Breast epithelium (tissue), 3 donors: ENCODE results near the gene RAB21.

Experiments used
- POLR2A ChIP-seq: fragments of 450-650 bp; IDR thresholded peaks from one replicate; pipeline ENCODE4 v1.6.1; 2016; ENCODE audit warnings: antibody characterized with exemption, mild to moderate bottlenecking, moderate library complexity
- POLR2AphosphoS5 ChIP-seq, 3 donors: sonication (generic); formaldehyde crosslinking; IDR thresholded peaks; one replicate each; pipeline ENCODE4 v1.6.1; 2017; ENCODE audit warnings: antibody characterized with exemption in 3 of 3
- TF ChIP-seq, protein P1 (sequence below), 3 donors: fragments of 450-650 bp; IDR thresholded peaks; one replicate each; pipeline ENCODE4 v1.5.1; 2016 to 2017; ENCODE audit warnings: antibody characterized with exemption in 3 of 3, mild to moderate bottlenecking in 3 of 3, moderate library complexity in 3 of 3

DNA sequence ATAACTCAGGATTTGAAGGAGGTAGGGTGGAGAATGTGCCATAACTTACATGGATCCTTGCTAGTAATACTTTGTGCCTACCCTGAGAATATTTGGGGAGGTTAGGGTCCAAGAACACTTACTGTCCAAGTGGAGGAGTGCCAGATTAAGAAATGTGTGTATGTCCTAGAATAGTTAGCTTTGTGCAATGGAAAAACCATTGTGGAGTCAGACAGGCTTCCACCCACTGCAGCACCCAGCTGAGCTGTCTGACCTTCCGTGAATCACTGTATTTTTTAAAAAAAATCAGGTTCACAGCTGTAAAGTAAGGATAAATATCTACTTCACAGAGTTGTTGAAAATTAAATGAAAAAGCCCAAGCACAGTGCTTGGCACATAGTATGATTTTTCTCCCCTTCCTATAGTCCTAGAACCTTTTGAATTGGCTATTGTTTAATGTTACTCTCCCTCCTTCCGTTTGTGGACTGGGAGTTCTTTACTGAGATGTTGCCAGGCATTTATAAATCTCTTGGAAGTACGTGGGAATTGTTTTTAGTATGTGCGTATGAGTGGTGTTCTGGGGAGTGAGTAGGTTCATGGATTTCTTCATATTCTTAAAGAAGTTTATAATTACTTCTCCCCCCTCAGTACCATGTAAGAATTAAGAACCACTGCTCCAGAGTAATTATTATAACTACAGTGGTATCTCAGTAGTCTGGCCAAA lies 9.2 kb downstream of the RAB21 start:
- TF ChIP-seq, protein P1, sequence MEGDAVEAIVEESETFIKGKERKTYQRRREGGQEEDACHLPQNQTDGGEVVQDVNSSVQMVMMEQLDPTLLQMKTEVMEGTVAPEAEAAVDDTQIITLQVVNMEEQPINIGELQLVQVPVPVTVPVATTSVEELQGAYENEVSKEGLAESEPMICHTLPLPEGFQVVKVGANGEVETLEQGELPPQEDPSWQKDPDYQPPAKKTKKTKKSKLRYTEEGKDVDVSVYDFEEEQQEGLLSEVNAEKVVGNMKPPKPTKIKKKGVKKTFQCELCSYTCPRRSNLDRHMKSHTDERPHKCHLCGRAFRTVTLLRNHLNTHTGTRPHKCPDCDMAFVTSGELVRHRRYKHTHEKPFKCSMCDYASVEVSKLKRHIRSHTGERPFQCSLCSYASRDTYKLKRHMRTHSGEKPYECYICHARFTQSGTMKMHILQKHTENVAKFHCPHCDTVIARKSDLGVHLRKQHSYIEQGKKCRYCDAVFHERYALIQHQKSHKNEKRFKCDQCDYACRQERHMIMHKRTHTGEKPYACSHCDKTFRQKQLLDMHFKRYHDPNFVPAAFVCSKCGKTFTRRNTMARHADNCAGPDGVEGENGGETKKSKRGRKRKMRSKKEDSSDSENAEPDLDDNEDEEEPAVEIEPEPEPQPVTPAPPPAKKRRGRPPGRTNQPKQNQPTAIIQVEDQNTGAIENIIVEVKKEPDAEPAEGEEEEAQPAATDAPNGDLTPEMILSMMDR (IDR thresholded peaks at IDR 0.05), result no peak
- TF ChIP-seq POLR2A (no peak), POLR2AphosphoS5 (IDR thresholded peaks at IDR 0.05) (no peak)
